Trophoblast cell (in vitro differentiated cells and primary cell): ENCODE results near the gene CDCA3.

ENCODE experiments used
- DNase-seq, 2 donors: peaks; one replicate each; pipeline ENCODE4 v3.0.0-alpha.2; 2016
- H2AFZ ChIP-seq: 2 replicates; pipeline ENCODE4 v1.6.1; 2013; ENCODE audit warnings: low read length, moderate library complexity, mild to moderate bottlenecking; ENCODE audit not compliant: insufficient read depth, poor library complexity
- H2AK5ac ChIP-seq: 2 replicates; pipeline ENCODE4 v1.6.1; 2013; ENCODE audit warnings: mild to moderate bottlenecking, low read length
- H2BK120ac ChIP-seq: 2 replicates; pipeline ENCODE4 v1.6.1; 2013; ENCODE audit warnings: low read length, mild to moderate bottlenecking, moderate library complexity; ENCODE audit not compliant: insufficient read depth, poor library complexity
- H2BK12ac ChIP-seq: 2 replicates; pipeline ENCODE4 v1.6.1; 2013; ENCODE audit warnings: mild to moderate bottlenecking, low read length, moderate library complexity
- H2BK5ac ChIP-seq: 2 replicates; pipeline ENCODE4 v1.6.1; 2013; ENCODE audit warnings: low read length, low read depth, moderate library complexity, mild to moderate bottlenecking; ENCODE audit not compliant: poor library complexity
- H3K14ac ChIP-seq: 2 replicates; pipeline ENCODE4 v1.6.1; 2013; ENCODE audit warnings: mild to moderate bottlenecking, low read length
- H3K18ac ChIP-seq: 2 replicates; pipeline ENCODE4 v1.6.1; 2013; ENCODE audit warnings: mild to moderate bottlenecking, low read length
- H3K23ac ChIP-seq: 2 replicates; pipeline ENCODE4 v1.6.1; 2013; ENCODE audit warnings: low read length
- H3K27ac ChIP-seq: 2 replicates; pipeline ENCODE4 v1.5.1; 2013; ENCODE audit warnings: low read depth, mild to moderate bottlenecking, inconsistent platforms, low read length, moderate library complexity
- H3K27me3 ChIP-seq: 2 replicates; pipeline ENCODE4 v1.6.1; 2013; ENCODE audit warnings: inconsistent platforms, mild to moderate bottlenecking, low read length, moderate library complexity; ENCODE audit not compliant: insufficient read depth
- H3K36me3 ChIP-seq, 2 experiments: 1 replicate in 1 of 2; 2 replicates in 1 of 2; pipeline ENCODE4 v1.6.1; 2013; ENCODE audit warnings: low read length in 2 of 2, mild to moderate bottlenecking in 2 of 2, moderate library complexity in 1 of 2; ENCODE audit not compliant: insufficient read depth in 2 of 2, control insufficient read depth in 1 of 2
- H3K4ac ChIP-seq: 2 replicates; pipeline ENCODE4 v1.6.1; 2013; ENCODE audit warnings: low read depth, mild to moderate bottlenecking, low read length, moderate library complexity
- H3K4me1 ChIP-seq, 2 experiments: 1 replicate in 1 of 2; 2 replicates in 1 of 2; pipeline ENCODE4 v1.6.1; 2013; ENCODE audit warnings: low read length in 2 of 2, mild to moderate bottlenecking in 2 of 2, moderate library complexity in 1 of 2; ENCODE audit not compliant: insufficient read depth in 2 of 2, control insufficient read depth in 1 of 2
- H3K4me2 ChIP-seq: 2 replicates; pipeline ENCODE4 v1.6.1; 2013; ENCODE audit warnings: inconsistent platforms, mild to moderate bottlenecking, low read length, moderate library complexity
- H3K4me3 ChIP-seq: 2 replicates; pipeline ENCODE4 v1.5.1; 2013; ENCODE audit warnings: mild to moderate bottlenecking, low read depth, low read length, inconsistent platforms
- H3K79me1 ChIP-seq: one replicate; pipeline ENCODE4 v1.6.1; 2013; ENCODE audit warnings: low read length
- H3K79me2 ChIP-seq: 2 replicates; pipeline ENCODE4 v1.6.1; 2013; ENCODE audit warnings: low read length, mild to moderate bottlenecking; ENCODE audit not compliant: control insufficient read depth, insufficient read depth, poor library complexity
- H3K9ac ChIP-seq: 2 replicates; pipeline ENCODE4 v1.6.1; 2013; ENCODE audit warnings: mild to moderate bottlenecking, low read length
- H3K9me3 ChIP-seq: 2 replicates; pipeline ENCODE4 v1.6.1; 2013; ENCODE audit warnings: low read depth, mild to moderate bottlenecking, control low read depth, inconsistent platforms, low read length; ENCODE audit not compliant: insufficient read depth
- H4K12ac ChIP-seq: 2 replicates; pipeline ENCODE4 v1.6.1; 2013; ENCODE audit warnings: low read depth, mild to moderate bottlenecking, low read length, moderate library complexity
- H4K8ac ChIP-seq: 2 replicates; pipeline ENCODE4 v1.6.1; 2013; ENCODE audit warnings: low read depth, mild to moderate bottlenecking, low read length, moderate library complexity
- H4K91ac ChIP-seq: one replicate; pipeline ENCODE4 v1.6.1; 2013; ENCODE audit warnings: low read depth, mild to moderate bottlenecking, low read length, moderate library complexity
- WGBS: extraction: QIAGEN DNeasy Blood & Tissue Kit; methylation state at CpG from one replicate; pipeline ENCODE4 v1.1.7; 2013; ENCODE audit warnings: missing lambda C conversion rate; ENCODE audit not compliant: insufficient read length, insufficient coverage; ENCODE audit errors: extremely low coverage; 5-methylcytosine and 5-hydroxymethylcytosine counted together

CDCA3 gene

GRCh38 chr12:6827982-6828780 lies 22.9 kb downstream of the CDCA3 start, which contains the start of gene P3H3:
Gene P3H3 (plus strand): TSS chr12:6828407. CDS start chr12:6828441, 34 bp downstream.
- Histone ChIP-seq H2AFZ (peak within 1 kb of the TSS; percentile 97), H3K36me3 (peaks cover 21 to 25% of the 10 kb centered on the region in 2 experiments), H3K79me2 (peaks cover 8% of the 10 kb centered on the region), H4K91ac (peak within 1 kb of the TSS; percentile 91), H2AK5ac (peak within 1 kb of the TSS; percentile 92), H3K27me3 (no peaks in the 10 kb centered on the region), H4K8ac (peak within 1 kb of the TSS; percentile 81), H3K9ac (peak within 1 kb of the TSS; percentile 82), H3K27ac (no peak within 1 kb of the TSS), H3K4ac (peak within 1 kb of the TSS; percentile 90), H4K12ac (peak within 1 kb of the TSS; percentile 94), H2BK120ac (peak within 1 kb of the TSS; percentile 81), H3K4me1 (peaks cover 0 to 20% of the 10 kb centered on the region in 2 experiments), H2BK5ac (peak within 1 kb of the TSS; percentile 24), H3K4me2 (peak within 1 kb of the TSS; percentile 97), H3K14ac (peak within 1 kb of the TSS; percentile 97), H3K23ac (no peak within 1 kb of the TSS), H3K18ac (peak within 1 kb of the TSS; percentile 96), H3K4me3 (peak within 1 kb of the TSS; percentile 82), H2BK12ac (peak within 1 kb of the TSS; percentile 10), H3K79me1 (peaks cover 10% of the 10 kb centered on the region), H3K9me3 (no peaks in the 10 kb centered on the region)
- DNase-seq = peak in 1 of 2 donors; percentile 18
- no CpG with 5 or more reads among the region's 60 CpGs for WGBS

- H3K27me3 ChIP-seq = no peaks in the 10 kb centered on the region
- no peak overlapping the region for H2BK5ac ChIP-seq
- peak in 1 of 2 donors; percentile 33 for DNase-seq
- no peak overlapping the region for H3K23ac ChIP-seq
- H3K27ac ChIP-seq = no peak overlapping the region
- H3K4ac ChIP-seq = no peak overlapping the region
- peaks cover 10% of the 10 kb centered on the region for H3K79me1 ChIP-seq
- H3K9ac ChIP-seq = no peak overlapping the region
- WGBS = no CpG with 5 or more reads among the region's 8 CpGs
- H4K12ac ChIP-seq = no peak overlapping the region
- no peak overlapping the region for H4K8ac ChIP-seq
- no peak overlapping the region for H2AK5ac ChIP-seq
- no peak overlapping the region for H2BK120ac ChIP-seq
- H4K91ac ChIP-seq = no peak overlapping the region
- no peaks in the 10 kb centered on the region for H3K9me3 ChIP-seq
- H3K18ac ChIP-seq = no peak overlapping the region
- no peak overlapping the region for H3K4me3 ChIP-seq
- H3K14ac ChIP-seq = no peak overlapping the region
- no peak overlapping the region for H2AFZ ChIP-seq
- H2BK12ac ChIP-seq = no peak overlapping the region
- H3K36me3 ChIP-seq = peaks cover 21 to 25% of the 10 kb centered on the region in 2 experiments
- H3K79me2 ChIP-seq = peaks cover 8% of the 10 kb centered on the region
- H3K4me2 ChIP-seq = peak overlapping the region; percentile 25
- H3K4me1 ChIP-seq = peaks cover 4 to 23% of the 10 kb centered on the region in 2 experiments
These were observed 23.6 kb downstream of the CDCA3 start for GRCh38 chr12:6827437-6827911.

DNA sequence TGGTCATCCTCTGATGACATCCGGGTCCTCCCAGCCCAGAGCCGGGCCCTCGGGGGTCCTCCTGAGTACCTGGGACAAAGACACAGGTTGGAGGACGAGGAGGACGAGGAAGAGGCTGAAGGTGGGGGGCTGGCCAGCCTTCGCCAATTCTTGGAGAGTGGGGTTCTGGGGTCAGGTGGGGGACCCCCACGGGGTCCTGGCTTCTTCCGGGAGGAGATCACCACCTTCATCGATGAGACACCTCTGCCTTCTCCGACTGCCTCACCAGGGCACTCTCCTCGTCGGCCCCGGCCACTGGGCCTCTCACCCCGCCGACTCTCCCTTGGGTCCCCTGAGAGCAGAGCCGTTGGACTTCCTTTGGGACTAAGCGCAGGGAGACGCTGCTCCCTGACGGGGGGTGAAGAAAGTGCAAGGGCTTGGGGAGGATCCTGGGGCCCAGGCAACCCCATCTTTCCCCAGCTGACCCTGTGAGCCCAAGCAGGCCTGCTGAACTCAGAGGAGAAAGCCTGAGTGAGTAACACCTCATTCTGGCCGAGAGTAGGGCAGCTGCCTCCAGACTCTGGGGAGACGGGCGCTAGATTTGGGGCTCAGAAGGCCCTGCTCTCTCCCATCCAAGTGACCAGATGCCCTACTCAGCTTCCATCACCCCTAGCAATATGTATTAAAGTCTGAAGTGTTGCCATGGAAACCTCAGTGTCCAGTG lies 24.2 kb downstream of the CDCA3 start:
- Histone ChIP-seq H3K79me1 (peaks cover 11% of the 10 kb centered on the region), H3K27ac (no peak overlapping the region), H2BK12ac (no peak overlapping the region), H3K18ac (no peak overlapping the region), H3K9me3 (no peaks in the 10 kb centered on the region), H3K36me3 (peaks cover 17 to 21% of the 10 kb centered on the region in 2 experiments), H4K12ac (no peak overlapping the region), H3K79me2 (peaks cover 8% of the 10 kb centered on the region), H2BK5ac (no peak overlapping the region), H3K4ac (no peak overlapping the region), H3K9ac (no peak overlapping the region), H3K4me3 (no peak overlapping the region), H4K91ac (no peak overlapping the region), H2BK120ac (no peak overlapping the region), H4K8ac (no peak overlapping the region), H3K23ac (no peak overlapping the region), H2AFZ (no peak overlapping the region), H3K4me2 (peak overlapping the region; percentile 25), H3K14ac (no peak overlapping the region), H3K4me1 (peaks cover 8 to 29% of the 10 kb centered on the region in 2 experiments), H2AK5ac (no peak overlapping the region), H3K27me3 (no peaks in the 10 kb centered on the region)
- no CpG with 5 or more reads among the region's 22 CpGs for WGBS
- DNase-seq = no peak

GRCh38 chr12:6826125-6826733 lies 24.9 kb downstream of the CDCA3 start:
- H4K8ac ChIP-seq = no peak overlapping the region
- no peak for DNase-seq
- H3K36me3 ChIP-seq = peaks cover 11 to 15% of the 10 kb centered on the region in 2 experiments
- peaks cover 8% of the 10 kb centered on the region for H3K79me2 ChIP-seq
- H2BK120ac ChIP-seq = no peak overlapping the region
- peaks cover 13% of the 10 kb centered on the region for H3K79me1 ChIP-seq
- peaks cover 9 to 32% of the 10 kb centered on the region in 2 experiments for H3K4me1 ChIP-seq
- no peak overlapping the region for H2AK5ac ChIP-seq
- no peak overlapping the region for H4K91ac ChIP-seq
- no peak overlapping the region for H3K23ac ChIP-seq
- no peak overlapping the region for H3K27ac ChIP-seq
- WGBS = no CpG with 5 or more reads among the region's 17 CpGs
- no peak overlapping the region for H3K4ac ChIP-seq
- no peak overlapping the region for H2BK5ac ChIP-seq
- H3K27me3 ChIP-seq = no peaks in the 10 kb centered on the region
- no peak overlapping the region for H3K9ac ChIP-seq
- no peak overlapping the region for H2AFZ ChIP-seq
- no peak overlapping the region for H2BK12ac ChIP-seq
- H3K14ac ChIP-seq = no peak overlapping the region
- no peak overlapping the region for H3K4me3 ChIP-seq
- no peaks in the 10 kb centered on the region for H3K9me3 ChIP-seq
- H3K4me2 ChIP-seq = no peak overlapping the region
- no peak overlapping the region for H3K18ac ChIP-seq
- no peak overlapping the region for H4K12ac ChIP-seq
